GM12878 (cell line): ENCODE results near the gene SLC19A2. TPM values are rescaled to one million over a fixed set of nuclear protein-coding genes. Genes with fewer than 3 reads are reported as not detected.

ENCODE experiments used
- ATAC-seq: fragments of 200-7000 bp; cut with Tn5 transposase; 3 replicates; pipeline ENCODE4 v1.9.1; 2020; ENCODE audit warnings: mild to moderate bottlenecking, moderate library complexity
- BruUV-seq: library from RNA; stranded (reverse); fragments of 400-500 nt; replicated peaks from 2 replicates; lab custom pipeline; 2021; lab: Mats Ljungman, UMichigan
- CTCF ChIA-PET: fragments of 300-600 bp; sonication (Branson Sonifier 250); formaldehyde crosslinking; extraction: SDS; loops from one replicate; lab custom pipeline; 2021; ENCODE audit warnings: inconsistent platforms; lab: Yijun Ruan, JAX
- POLR2A ChIA-PET: fragments of 350-600 bp; formaldehyde crosslinking; extraction: SDS; loops from one replicate; lab custom pipeline; 2021; ENCODE audit warnings: inconsistent platforms; lab: Charles Lee
- RAD21 ChIA-PET: fragments of 300-600 bp; sonication (Branson Sonifier 250); formaldehyde crosslinking; loops from one replicate; lab custom pipeline; 2023; ENCODE audit warnings: antibody characterized with exemption; ENCODE audit not compliant: unreplicated experiment; lab: Charles Lee
- SMC1A ChIA-PET: fragments of 300-600 bp; sonication (Branson Sonifier 250); formaldehyde crosslinking; loops from one replicate; lab custom pipeline; 2023; ENCODE audit not compliant: unreplicated experiment, uncharacterized antibody; lab: Charles Lee
- DNase-seq: peaks from one replicate; pipeline ENCODE4 v3.0.0-alpha.2; 2011; ENCODE audit warnings: low read depth, low spot score
- FAIRE-seq: peaks from 3 replicates; lab custom pipeline; 2011; peaks lifted over from hg19 to GRCh38; lab: Jason Lieb, UNC
- H2AFZ ChIP-seq: 2 replicates; pipeline ENCODE4 v1.6.0; 2011; ENCODE audit warnings: low read depth, low read length, control low read depth; ENCODE audit not compliant: control insufficient read depth
- H3K27ac ChIP-seq: 2 replicates; pipeline ENCODE4 v1.5.1; 2011; ENCODE audit warnings: control low read depth; ENCODE audit not compliant: control insufficient read depth, insufficient read depth
- H3K27me3 ChIP-seq, 2 experiments: replicated peaks in 1 of 2; 2 replicates each; pipeline versions ENCODE4 v1.6.0 to v1.6.1; 2011; ENCODE audit warnings: low read length in 1 of 2; ENCODE audit not compliant: control insufficient read depth in 2 of 2, insufficient read depth in 2 of 2
- H3K36me3 ChIP-seq, 2 experiments: 2 replicates each; pipeline ENCODE4 v1.5.1; 2011; ENCODE audit warnings: low read length in 1 of 2; ENCODE audit not compliant: control insufficient read depth in 2 of 2, insufficient read depth in 2 of 2
- H3K4me1 ChIP-seq: 2 replicates; pipeline ENCODE4 v1.6.1; 2011; ENCODE audit warnings: mild to moderate bottlenecking, low read length, moderate library complexity, mixed read lengths; ENCODE audit not compliant: control insufficient read depth, insufficient read depth
- H3K4me2 ChIP-seq: 2 replicates; pipeline ENCODE4 v1.6.0; 2011; ENCODE audit warnings: control low read depth; ENCODE audit not compliant: control insufficient read depth, insufficient read depth
- H3K4me3 ChIP-seq: fragments of 200-600 bp; sonication (generic); 2 replicates; pipeline ENCODE4 v1.5.1; 2016
- H3K79me2 ChIP-seq: 2 replicates; pipeline ENCODE4 v1.6.0; 2011; ENCODE audit warnings: low read length; ENCODE audit not compliant: control insufficient read depth, insufficient read depth
- H3K9ac ChIP-seq: 2 replicates; pipeline ENCODE4 v1.8.0; 2011; ENCODE audit warnings: low read length, control low read depth, mixed read lengths; ENCODE audit not compliant: control insufficient read depth, insufficient read depth
- H3K9me3 ChIP-seq: replicated peaks from 3 replicates; pipeline ENCODE4 v1.5.1; 2011; ENCODE audit warnings: mild to moderate bottlenecking, low read length; ENCODE audit not compliant: control insufficient read depth, insufficient read depth
- H4K20me1 ChIP-seq: 2 replicates; pipeline ENCODE4 v1.6.0; 2011; ENCODE audit not compliant: control insufficient read depth, insufficient read depth
- BHLHE40 ChIP-seq, 2 experiments: fragments of 450-650 bp in 1 of 2; IDR thresholded peaks; 2 replicates each; pipeline ENCODE4 v1.6.1; 2011 to 2017; ENCODE audit warnings: low read depth in 2 of 2, borderline replicate concordance in 1 of 2, improper control_type of control experiment in 1 of 2, low read length in 1 of 2, mild to moderate bottlenecking in 1 of 2
- CBFB ChIP-seq: IDR thresholded peaks from 2 replicates; pipeline ENCODE4 v1.6.1; 2016; ENCODE audit warnings: antibody characterized with exemption, low read depth
- CHD4 ChIP-seq: fragments of 200-600 bp; sonication (generic); IDR thresholded peaks from 2 replicates; pipeline ENCODE4 v1.6.1; 2016; ENCODE audit warnings: mild to moderate bottlenecking
- EP300 ChIP-seq, 2 experiments: fragments of 150-350 bp in 1 of 2; IDR thresholded peaks; 2 replicates each; pipeline ENCODE4 v1.6.1; 2011 to 2012; ENCODE audit warnings: low read depth in 2 of 2, low read length in 2 of 2, borderline replicate concordance in 1 of 2, improper control_type of control experiment in 1 of 2, inconsistent platforms in 1 of 2; ENCODE audit not compliant: control insufficient read depth in 1 of 2
- FOXK2 ChIP-seq: fragments of 450-650 bp; IDR thresholded peaks from 2 replicates; pipeline ENCODE4 v1.6.1; 2017; ENCODE audit warnings: mild to moderate bottlenecking, moderate library complexity
- HDGF ChIP-seq: fragments of 450-650 bp; IDR thresholded peaks from 2 replicates; pipeline ENCODE4 v1.6.1; 2016; ENCODE audit warnings: antibody characterized with exemption
- IKZF1 ChIP-seq: fragments of 450-650 bp; conservative IDR thresholded peaks from 2 replicates; pipeline ENCODE4 v1.6.1; 2017; ENCODE audit warnings: antibody characterized with exemption, mild to moderate bottlenecking
- MTA3 ChIP-seq: IDR thresholded peaks from 2 replicates; pipeline ENCODE4 v1.6.1; 2012; ENCODE audit warnings: low read length, inconsistent platforms, borderline replicate concordance
- NFXL1 ChIP-seq: fragments of 450-650 bp; IDR thresholded peaks from 2 replicates; pipeline ENCODE4 v1.6.1; 2017; ENCODE audit warnings: antibody characterized with exemption, mild to moderate bottlenecking, borderline replicate concordance
- POU2F2 ChIP-seq: IDR thresholded peaks from 3 replicates; pipeline ENCODE4 v1.6.1; 2011; ENCODE audit warnings: low read depth, mild to moderate bottlenecking, low read length, borderline replicate concordance
- SMAD5 ChIP-seq: IDR thresholded peaks from 2 replicates; pipeline ENCODE4 v1.6.1; 2016; ENCODE audit warnings: antibody characterized with exemption, low read depth
- SUZ12 ChIP-seq: fragments of 200-600 bp; sonication (generic); IDR thresholded peaks from one replicate; pipeline ENCODE4 v1.6.1; 2018; ENCODE audit warnings: antibody characterized with exemption, mild to moderate bottlenecking; ENCODE audit not compliant: unreplicated experiment
- TCF3 ChIP-seq: IDR thresholded peaks from 2 replicates; pipeline ENCODE4 v1.6.1; 2012; ENCODE audit warnings: low read depth, mild to moderate bottlenecking, low read length, borderline replicate concordance; ENCODE audit not compliant: insufficient read depth
- TCF7 ChIP-seq: IDR thresholded peaks from 2 replicates; pipeline ENCODE4 v1.6.1; 2014; ENCODE audit warnings: antibody characterized with exemption, borderline replicate concordance
- ZBTB40 ChIP-seq: fragments of 450-650 bp; IDR thresholded peaks from 2 replicates; pipeline ENCODE4 v1.6.1; 2016; ENCODE audit warnings: mild to moderate bottlenecking, moderate library complexity, borderline replicate concordance
- ZNF274 ChIP-seq: IDR thresholded peaks from one replicate; pipeline ENCODE4 v1.8.0; 2011; ENCODE audit not compliant: insufficient read length, insufficient read depth
- ZNF384 ChIP-seq: IDR thresholded peaks from 2 replicates; pipeline ENCODE4 v1.6.1; 2012; ENCODE audit warnings: low read depth, mild to moderate bottlenecking, low read length, improper control_type of control experiment, borderline replicate concordance
- WGBS: methylation state at CpG from one replicate; pipeline ENCODE4 v1.1.6; 2016; ENCODE audit warnings: low lambda C conversion rate; ENCODE audit not compliant: insufficient replicate concordance, insufficient coverage; ENCODE audit errors: missing lambda C conversion rate; 5-methylcytosine and 5-hydroxymethylcytosine counted together
- in situ Hi-C: fragments of 300-500 bp; cut with MboI; formaldehyde crosslinking; loops from 9 replicates; pipeline ENCODE4 v1.14.3; 2018; ENCODE audit warnings: mixed read lengths
- intact Hi-C: fragments of 100-400 bp; cut with micrococcal nuclease; formaldehyde crosslinking; loops from one replicate; pipeline ENCODE4 v1.14.2; 2022; ENCODE audit not compliant: unreplicated experiment
- polyA plus RNA-seq, 11 experiments: library from polyadenylated mRNA; depleted of rRNA in 4 of 11; unstranded in 6 of 11; stranded (reverse) in 5 of 11; fragments of >200 nt; fragmentation: Nextera tagmentation in 4 of 11; fragmentation: Illumina TruSeq in 1 of 11; extraction: Ambion mirVana in 4 of 11; extraction: Trizol in 1 of 11; gene quantifications; 1 replicate in 1 of 11; 2 replicates in 10 of 11; pipeline versions ENCODE4 v1.2.1 to v1.2.3, GENCODE V29; 2011 to 2016; ENCODE audit warnings: inconsistent platforms in 2 of 11, missing spikeins in 2 of 11, low read depth in 1 of 11
- total RNA-seq, 4 experiments: library from RNA; depleted of rRNA in 3 of 4; stranded (reverse); fragments of >200 nt in 3 of 4; fragmentation: Illumina TruSeq in 1 of 4; extraction: Trizol in 1 of 4; gene quantifications; 2 replicates each; pipeline versions ENCODE4 v1.2.1 to v1.2.3, GENCODE V29; 2013 to 2021
- TF ChIP-seq, protein P1 (sequence below): IDR thresholded peaks from 2 replicates; pipeline ENCODE4 v1.6.1; 2011; ENCODE audit warnings: low read depth, mild to moderate bottlenecking, low read length, moderate library complexity, borderline replicate concordance; ENCODE audit errors: extremely low read depth

SLC19A2 gene
- total and polyA plus RNA-seq, 10 of the 15 experiments (the other 5 are each of a cell fraction or from before 2014, with no cell fraction given), result 1.2 to 7.8 (median 2.5) TPM

- TF ChIP-seq ZBTB40 (no peak), ZNF384 (no peak), NFXL1 (no peak), BHLHE40 (IDR thresholded peaks at IDR 0.05; ENCODE audit: borderline replicate concordance in 1 of 2, low read depth in 2 of 2, low read length in 1 of 2) (peak; percentile 54 to 69; a peak in 3 of 4 replicates)
Measured at GRCh38 chr1:169427081-169427641, 58.6 kb downstream of the SLC19A2 start, which contains the start of gene CCDC181 (continued).

DNA sequence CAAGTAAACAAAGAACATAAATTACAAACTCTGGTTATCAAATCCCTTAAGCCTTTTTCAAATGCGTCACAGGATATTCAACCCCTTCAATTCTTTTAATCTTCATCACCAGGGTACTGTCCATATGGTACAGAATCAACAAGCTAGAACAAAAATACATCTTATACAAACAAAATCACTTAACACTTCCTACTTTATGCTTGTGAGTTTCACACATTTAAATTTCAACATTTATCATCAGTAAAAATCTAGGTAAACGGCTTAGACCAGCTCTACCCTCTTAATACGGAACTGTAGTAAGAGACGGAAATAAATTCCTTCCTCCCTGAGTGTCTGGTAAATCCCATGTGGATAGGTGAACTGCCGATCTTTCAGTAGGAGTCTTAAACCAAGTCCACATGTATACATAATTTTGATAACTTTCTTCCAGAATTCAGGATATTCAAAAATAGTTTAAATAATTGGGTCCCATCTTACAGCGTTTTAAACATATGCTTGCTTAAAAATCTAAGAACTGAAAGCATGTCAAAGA is 59.5 kb downstream of the SLC19A2 start:
- SMC1A ChIA-PET, result interaction anchor here (1.2 kb wide), 1 partner anchor 60 kb away, joined by 4 read pairs; no protein-coding TSS in a partner anchor
- BruUV-seq, result no TSS peak
- Histone ChIP-seq H4K20me1 (no peaks in the 10 kb centered on the region), H3K79me2 (no peaks in the 10 kb centered on the region), H3K27me3 (peaks cover 0 to 4% of the 10 kb centered on the region in 2 experiments; a peak in 2 of 4 replicates), H3K9ac (no peak overlapping the region), H3K4me3 (no peak overlapping the region), H3K4me2 (no peak overlapping the region), H3K27ac (no peak overlapping the region), H3K9me3 (no peaks in the 10 kb centered on the region; the same call in 2 of the 3 replicates), H3K4me1 (no peaks in the 10 kb centered on the region), H3K36me3 (no peaks in the 10 kb centered on the region), H2AFZ (no peak overlapping the region)
- intact Hi-C loops (no loop called here), in situ Hi-C loops (no loop called here)
- CTCF ChIA-PET, result interaction anchor here (1.2 kb wide), 1 partner anchor 789 kb away, joined by 4 read pairs; no protein-coding TSS in a partner anchor
- RAD21 ChIA-PET, result no interaction called here
- FAIRE-seq, result no peak
- ATAC-seq, result no peak
- POLR2A ChIA-PET, result interaction anchor here (1.1 kb wide), 1 partner anchor 41 kb away, joined by 3 read pairs; no protein-coding TSS in a partner anchor
- WGBS, result 48% methylated on average over 6 of the region's 6 CpGs
- no peak for DNase-seq
- TF ChIP-seq FOXK2 (no peak), CHD4 (no peak), SUZ12 (no peak), TCF3 (no peak), MTA3 (no peak), EP300 (IDR thresholded peaks at IDR 0.05; ENCODE audit: borderline replicate concordance in 1 of 2, control insufficient read depth in 1 of 2, low read depth in 2 of 2, low read length in 2 of 2) (no peak), CBFB (no peak), SMAD5 (no peak), TCF7 (no peak), IKZF1 (no peak), HDGF (no peak), POU2F2 (no peak), ZNF274 (no peak)
- TF ChIP-seq, protein P1, sequence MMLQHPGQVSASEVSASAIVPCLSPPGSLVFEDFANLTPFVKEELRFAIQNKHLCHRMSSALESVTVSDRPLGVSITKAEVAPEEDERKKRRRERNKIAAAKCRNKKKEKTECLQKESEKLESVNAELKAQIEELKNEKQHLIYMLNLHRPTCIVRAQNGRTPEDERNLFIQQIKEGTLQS, result no peak
